Endothelial cell of umbilical vein (primary cell): ENCODE results near the gene UPP1. TPM values are rescaled to one million over a fixed set of nuclear protein-coding genes. Genes with fewer than 3 reads are reported as not detected.

ENCODE experiments used
- BruUV-seq: library from RNA; stranded (reverse); fragments of 400-500 nt; replicated peaks from 2 replicates; lab custom pipeline; 2021; lab: Mats Ljungman, UMichigan
- CTCF ChIA-PET: fragments of 300-600, 350-600 bp; sonication (Branson Sonifier 250); formaldehyde crosslinking; loops from one replicate; lab custom pipeline; 2021; ENCODE audit warnings: antibody characterized with exemption, inconsistent platforms; lab: Charles Lee
- POLR2A ChIA-PET: fragments of 300-600, 350-600 bp; sonication (Branson Sonifier 250); formaldehyde crosslinking; loops from one replicate; lab custom pipeline; 2021; ENCODE audit warnings: antibody characterized with exemption, inconsistent platforms; lab: Charles Lee
- DNase-seq: peaks from one replicate; pipeline ENCODE4 v3.0.0-alpha.2; 2011; ENCODE audit warnings: low read depth, low spot score
- FAIRE-seq: peaks from 2 replicates; lab custom pipeline; 2011; peaks lifted over from hg19 to GRCh38; lab: Jason Lieb, UNC
- H2AFZ ChIP-seq: 2 replicates; pipeline ENCODE4 v1.6.0; 2012; ENCODE audit warnings: low read depth, low read length, control low read depth, inconsistent platforms
- H3K27ac ChIP-seq: 2 replicates; pipeline ENCODE4 v1.5.1; 2011; ENCODE audit warnings: low read depth, mild to moderate bottlenecking, control low read depth, low read length, moderate library complexity; ENCODE audit not compliant: insufficient read depth
- H3K27me3 ChIP-seq, 2 experiments: 2 replicates each; pipeline versions ENCODE4 v1.6.0 to v1.6.1; 2011; ENCODE audit warnings: low read length in 2 of 2, mixed read lengths in 1 of 2; ENCODE audit not compliant: control insufficient read depth in 2 of 2, insufficient read depth in 2 of 2
- H3K36me3 ChIP-seq, 2 experiments: 2 replicates in 1 of 2; 3 replicates in 1 of 2; pipeline ENCODE4 v1.5.1; 2011; ENCODE audit warnings: low read length in 2 of 2, mild to moderate bottlenecking in 1 of 2, moderate library complexity in 1 of 2; ENCODE audit not compliant: control insufficient read depth in 2 of 2, insufficient read depth in 2 of 2; ENCODE audit errors: extremely low read depth in 1 of 2
- H3K4me1 ChIP-seq: 3 replicates; pipeline ENCODE4 v1.5.1; 2011; ENCODE audit warnings: mild to moderate bottlenecking, low read length; ENCODE audit not compliant: control insufficient read depth, insufficient read depth; ENCODE audit errors: extremely low read depth
- H3K4me2 ChIP-seq: 2 replicates; pipeline ENCODE4 v1.6.1; 2011; ENCODE audit warnings: low read length, control low read depth, mixed read lengths; ENCODE audit not compliant: insufficient read depth
- H3K4me3 ChIP-seq, 3 experiments: fragments of 200-600 bp in 1 of 3; sonication (generic), shearing (Covaris generic) in 1 of 3; replicated peaks in 1 of 3; 2 replicates each; pipeline ENCODE4 v1.5.1; 2011 to 2016; ENCODE audit warnings: control low read depth in 3 of 3, low read length in 3 of 3, mild to moderate bottlenecking in 2 of 3, inconsistent platforms in 1 of 3, low read depth in 1 of 3, moderate library complexity in 1 of 3; ENCODE audit not compliant: insufficient read depth in 1 of 3
- H3K79me2 ChIP-seq: 2 replicates; pipeline ENCODE4 v1.6.0; 2012; ENCODE audit warnings: low read length, inconsistent platforms; ENCODE audit not compliant: control insufficient read depth, insufficient read depth
- H3K9ac ChIP-seq: replicated peaks from 2 replicates; pipeline ENCODE3; 2011; ENCODE audit warnings: low read length, control low read depth; ENCODE audit not compliant: insufficient read depth; ENCODE audit errors: extremely low read depth
- H3K9me1 ChIP-seq: replicated peaks from 3 replicates; pipeline ENCODE4 v1.6.0; 2011; ENCODE audit warnings: mild to moderate bottlenecking, low read length; ENCODE audit not compliant: control insufficient read depth, insufficient read depth; ENCODE audit errors: extremely low read depth
- H3K9me3 ChIP-seq: replicated peaks from 2 replicates; pipeline ENCODE4 v1.5.1; 2012; ENCODE audit warnings: low read length, inconsistent platforms; ENCODE audit not compliant: control insufficient read depth, insufficient read depth
- H4K20me1 ChIP-seq: replicated peaks from 2 replicates; pipeline ENCODE3; 2011; ENCODE audit warnings: mild to moderate bottlenecking, low read length; ENCODE audit not compliant: control insufficient read depth, insufficient read depth; ENCODE audit errors: extremely low read depth
- EZH2 ChIP-seq: IDR thresholded peaks from 2 replicates; pipeline ENCODE4 v1.6.1; 2012; ENCODE audit warnings: borderline replicate concordance, low read depth, mild to moderate bottlenecking, moderate library complexity, low read length, inconsistent platforms; ENCODE audit not compliant: severe bottlenecking
- FOS ChIP-seq: IDR thresholded peaks from 2 replicates; pipeline ENCODE4 v1.6.1; 2011; ENCODE audit warnings: mild to moderate bottlenecking, low read length, moderate library complexity, borderline replicate concordance; ENCODE audit not compliant: insufficient read depth
- GATA2 ChIP-seq: IDR thresholded peaks from 2 replicates; pipeline ENCODE4 v1.7.0; 2011; ENCODE audit warnings: low read depth, mild to moderate bottlenecking, moderate library complexity, mixed read lengths, low read length; ENCODE audit not compliant: insufficient read length, insufficient read depth
- JUN ChIP-seq: IDR thresholded peaks from 2 replicates; pipeline ENCODE4 v1.6.1; 2011; ENCODE audit warnings: borderline replicate concordance, low read depth; ENCODE audit not compliant: insufficient read length, insufficient read depth
- MYC ChIP-seq: IDR thresholded peaks from one replicate; pipeline ENCODE4 v1.6.1; 2011; ENCODE audit warnings: mild to moderate bottlenecking, low read depth, low read length
- POLR2A ChIP-seq: IDR thresholded peaks from 2 replicates; pipeline ENCODE4 v1.6.1; 2012; ENCODE audit warnings: low read depth, mild to moderate bottlenecking, control low read depth, low read length
- POLR2AphosphoS5 ChIP-seq: IDR thresholded peaks from 2 replicates; pipeline ENCODE4 v1.6.1; 2012; ENCODE audit warnings: low read depth, mild to moderate bottlenecking, control low read depth, low read length, moderate library complexity; ENCODE audit not compliant: insufficient read depth
- dilution Hi-C: fragments of 300-500 bp; cut with MboI; formaldehyde crosslinking; loops from one replicate; pipeline ENCODE4 v1.15.0; 2019; ENCODE audit warnings: low sequenced_read_pairs; ENCODE audit not compliant: extremely low pct_ligation_motif_present
- intact Hi-C: fragments of 100-400 bp; cut with micrococcal nuclease; formaldehyde crosslinking; loops from one replicate; pipeline ENCODE4 v1.10.0; 2022
- polyA plus RNA-seq, 4 experiments: library from polyadenylated mRNA; depleted of rRNA in 3 of 4; stranded (reverse) in 3 of 4; unstranded in 1 of 4; fragments of >200 nt; gene quantifications; 2 replicates each; pipeline versions ENCODE4 v1.2.1 to v1.2.3, GENCODE V29; 2011 to 2012; ENCODE audit warnings: missing spikeins in 1 of 4
- total RNA-seq: library from RNA; stranded (reverse); gene quantifications from 2 replicates; pipeline ENCODE4 v1.2.3, GENCODE V29; 2021
- TF ChIP-seq, protein P1 (sequence below): IDR thresholded peaks from 2 replicates; pipeline ENCODE4 v1.6.1; 2011; ENCODE audit not compliant: insufficient read depth, insufficient read length
- TF ChIP-seq, protein P2 (sequence below), 2 donors: IDR thresholded peaks; 1 replicate in 1 of 2; 2 replicates in 1 of 2; pipeline ENCODE4 v1.5.1; 2011; ENCODE audit warnings: low read length in 2 of 2, mild to moderate bottlenecking in 2 of 2, moderate library complexity in 2 of 2, control low read depth in 1 of 2, inconsistent platforms in 1 of 2, low read depth in 1 of 2; ENCODE audit not compliant: insufficient read depth in 1 of 2; ENCODE audit errors: extremely low read depth in 1 of 2

Gene UPP1
- total and polyA plus RNA-seq, 2 donors (not counting 3 experiments of a cell fraction or from before 2014, with no cell fraction given) = 60.7 to 66.0 TPM

DNA sequence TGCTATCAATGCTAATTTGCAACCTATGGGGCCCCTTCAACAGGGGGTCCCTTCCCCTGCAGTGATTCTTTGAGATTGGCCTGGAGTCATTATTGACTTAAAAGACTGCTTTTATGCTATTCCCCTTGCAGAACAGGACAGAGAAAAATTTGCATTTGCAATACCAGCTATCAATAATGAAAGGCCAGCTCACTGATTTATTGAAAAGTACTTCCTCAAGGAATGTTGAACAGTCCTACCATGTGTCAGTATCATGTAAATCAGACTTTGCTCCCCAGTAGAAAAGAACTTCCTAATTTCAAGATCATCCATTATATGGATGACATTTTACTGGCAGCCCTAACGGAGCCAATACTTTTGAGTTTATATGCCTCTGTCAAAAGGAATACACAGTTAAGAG, 52.5 kb downstream of the UPP1 start:
- Histone ChIP-seq H3K4me1 (peaks cover 4% of the 10 kb centered on the region), H3K36me3 (no peaks in the 10 kb centered on the region), H3K4me2 (no peak overlapping the region), H3K27me3 (no peaks in the 10 kb centered on the region), H3K79me2 (no peaks in the 10 kb centered on the region), H3K9me3 (no peaks in the 10 kb centered on the region), H3K27ac (no peak overlapping the region), H3K9me1 (no peaks in the 10 kb centered on the region), H3K9ac (no peak overlapping the region), H4K20me1 (no peaks in the 10 kb centered on the region), H2AFZ (no peak overlapping the region), H3K4me3 (no peak overlapping the region)
- no peak for FAIRE-seq
- intact Hi-C loops (no loop called here), dilution Hi-C loops (no loop called here)
- ChIA-PET CTCF (no interaction called here), POLR2A (interaction anchor here (0.6 kb wide), 1 partner anchor 148 kb away, joined by 5 read pairs; no protein-coding TSS in a partner anchor)
- no peak for DNase-seq
- BruUV-seq = no TSS peak
- TF ChIP-seq, protein P1, sequence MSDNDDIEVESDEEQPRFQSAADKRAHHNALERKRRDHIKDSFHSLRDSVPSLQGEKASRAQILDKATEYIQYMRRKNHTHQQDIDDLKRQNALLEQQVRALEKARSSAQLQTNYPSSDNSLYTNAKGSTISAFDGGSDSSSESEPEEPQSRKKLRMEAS = no peak
- TF ChIP-seq FOS = no peak
- no peak for TF ChIP-seq EZH2
- TF ChIP-seq POLR2AphosphoS5 = no peak
- TF ChIP-seq MYC = no peak
- no peak for TF ChIP-seq GATA2
- no peak for TF ChIP-seq POLR2A
- TF ChIP-seq, protein P2, sequence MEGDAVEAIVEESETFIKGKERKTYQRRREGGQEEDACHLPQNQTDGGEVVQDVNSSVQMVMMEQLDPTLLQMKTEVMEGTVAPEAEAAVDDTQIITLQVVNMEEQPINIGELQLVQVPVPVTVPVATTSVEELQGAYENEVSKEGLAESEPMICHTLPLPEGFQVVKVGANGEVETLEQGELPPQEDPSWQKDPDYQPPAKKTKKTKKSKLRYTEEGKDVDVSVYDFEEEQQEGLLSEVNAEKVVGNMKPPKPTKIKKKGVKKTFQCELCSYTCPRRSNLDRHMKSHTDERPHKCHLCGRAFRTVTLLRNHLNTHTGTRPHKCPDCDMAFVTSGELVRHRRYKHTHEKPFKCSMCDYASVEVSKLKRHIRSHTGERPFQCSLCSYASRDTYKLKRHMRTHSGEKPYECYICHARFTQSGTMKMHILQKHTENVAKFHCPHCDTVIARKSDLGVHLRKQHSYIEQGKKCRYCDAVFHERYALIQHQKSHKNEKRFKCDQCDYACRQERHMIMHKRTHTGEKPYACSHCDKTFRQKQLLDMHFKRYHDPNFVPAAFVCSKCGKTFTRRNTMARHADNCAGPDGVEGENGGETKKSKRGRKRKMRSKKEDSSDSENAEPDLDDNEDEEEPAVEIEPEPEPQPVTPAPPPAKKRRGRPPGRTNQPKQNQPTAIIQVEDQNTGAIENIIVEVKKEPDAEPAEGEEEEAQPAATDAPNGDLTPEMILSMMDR (IDR thresholded peaks at IDR 0.05; ENCODE audit: extremely low read depth in 1 of 2, insufficient read depth in 1 of 2, low read depth in 1 of 2, low read length in 2 of 2) = no peak
- no peak for TF ChIP-seq JUN
